Measurements from ENCODE around the gene ELL2.

- TF ChIP-seq ARNTL (CRISPR knock-in tag; IDR thresholded peaks at IDR 0.05; ENCODE audit: borderline replicate concordance, low read depth), result no peak
- no peak for TF ChIP-seq PATZ1 (CRISPR knock-in tag; IDR thresholded peaks at IDR 0.05; ENCODE audit: borderline replicate concordance)
- TF ChIP-seq CSDC2 (CRISPR knock-in tag; IDR thresholded peaks at IDR 0.05), result no peak
- no peak for TF ChIP-seq POU6F1 (CRISPR knock-in tag; IDR thresholded peaks at IDR 0.05; ENCODE audit: borderline replicate concordance, low read depth)
- TF ChIP-seq SNAI2 (CRISPR knock-in tag; IDR thresholded peaks at IDR 0.05), result no peak
- TF ChIP-seq BACH2 (CRISPR knock-in tag; IDR thresholded peaks at IDR 0.05; ENCODE audit: borderline replicate concordance), result no peak
- no peak for TF ChIP-seq ZFP30 (CRISPR knock-in tag; IDR thresholded peaks at IDR 0.05)
These were observed 5.6 kb upstream of the ELL2 start for GRCh38 chr5:95967236-95967635.
